ENCODE data around the gene SLC22A12.

Gene SLC22A12

DNA sequence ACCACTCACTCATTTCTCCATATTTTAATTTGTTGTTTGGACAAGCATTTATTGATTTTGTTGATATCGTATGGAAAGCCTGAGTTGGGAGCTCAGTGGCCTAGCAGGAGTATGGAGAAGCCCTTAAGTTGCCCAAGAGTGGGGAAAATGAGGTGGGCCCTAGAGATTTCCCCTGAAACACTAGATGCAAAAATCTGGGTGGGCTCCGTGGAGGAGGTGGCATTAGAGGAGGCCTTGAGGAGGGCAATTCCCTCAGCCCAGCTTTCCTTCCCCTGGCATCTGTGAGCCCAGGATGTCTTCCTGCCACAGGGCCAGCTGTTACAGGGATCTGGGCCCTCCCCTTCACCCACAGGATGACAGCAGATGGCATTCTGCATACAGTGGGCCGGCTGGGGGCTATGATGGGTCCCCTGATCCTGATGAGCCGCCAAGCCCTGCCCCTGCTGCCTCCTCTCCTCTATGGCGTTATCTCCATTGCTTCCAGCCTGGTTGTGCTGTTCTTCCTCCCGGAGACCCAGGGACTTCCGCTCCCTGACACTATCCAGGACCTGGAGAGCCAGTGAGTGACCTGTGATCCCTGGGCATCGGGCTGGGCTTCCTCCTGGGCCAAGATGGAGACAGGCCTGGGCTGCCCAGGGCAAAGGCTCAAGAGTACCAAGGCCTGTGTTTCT, 21.6 kb upstream of the SLC22A12 start:
- Histone ChIP-seq H3K4me3 (ENCODE audit: insufficient read depth in 1 of 2, low read depth in 1 of 2, low read length in 2 of 2) (no peak overlapping the region), H2AFZ (ENCODE audit: low read depth, low read length) (no peak overlapping the region), H3K27ac (ENCODE audit: low read length, poor library complexity, severe bottlenecking) (no peak overlapping the region), H3K4me1 (ENCODE audit: control insufficient read depth, insufficient read depth, low read depth, low read length) (peaks cover 3% of the 10 kb centered on the region), H3K14ac (ENCODE audit: low read length in 2 of 2) (no peak overlapping the region), H4K8ac (ENCODE audit: low read length) (no peak overlapping the region), H2BK12ac (ENCODE audit: low read length in 2 of 2) (no peak overlapping the region), H3K18ac (ENCODE audit: low read depth in 1 of 2, low read length in 2 of 2) (no peak overlapping the region), H3K79me1 (replicated peaks; ENCODE audit: low read length, poor library complexity, severe bottlenecking) (no peaks in the 10 kb centered on the region), H3K23ac (ENCODE audit: low read length in 2 of 2) (no peak overlapping the region), H3K9me3 (ENCODE audit: control insufficient read depth, low read length) (no peaks in the 10 kb centered on the region), H2BK15ac (ENCODE audit: low read depth, poor library complexity, severe bottlenecking) (no peak overlapping the region), H3K36me3 (ENCODE audit: control insufficient read depth in 1 of 2, insufficient read depth in 2 of 2, low read depth in 1 of 2, low read length in 2 of 2) (no peaks in the 10 kb centered on the region), H2BK120ac (ENCODE audit: low read depth, low read length) (no peak overlapping the region), H2AK5ac (ENCODE audit: low read length, severe bottlenecking) (no peak overlapping the region), H2BK5ac (ENCODE audit: low read depth, low read length, poor library complexity, severe bottlenecking) (no peak overlapping the region), H3K9ac (ENCODE audit: low read length) (no peak overlapping the region), H4K91ac (ENCODE audit: low read length) (no peak overlapping the region), H3K4me2 (ENCODE audit: low read length, poor library complexity, severe bottlenecking) (no peak overlapping the region), H3K4ac (ENCODE audit: low read depth in 1 of 2, low read length in 2 of 2) (no peak overlapping the region), H3K27me3 (ENCODE audit: control insufficient read depth in 1 of 2, insufficient read depth in 1 of 2, low read length in 2 of 2) (peaks cover 12 to 17% of the 10 kb centered on the region in 2 experiments)
- DNase-seq, result no peak
- WGBS, result 87% methylated on average over 8 of the region's 8 CpGs

DNA sequence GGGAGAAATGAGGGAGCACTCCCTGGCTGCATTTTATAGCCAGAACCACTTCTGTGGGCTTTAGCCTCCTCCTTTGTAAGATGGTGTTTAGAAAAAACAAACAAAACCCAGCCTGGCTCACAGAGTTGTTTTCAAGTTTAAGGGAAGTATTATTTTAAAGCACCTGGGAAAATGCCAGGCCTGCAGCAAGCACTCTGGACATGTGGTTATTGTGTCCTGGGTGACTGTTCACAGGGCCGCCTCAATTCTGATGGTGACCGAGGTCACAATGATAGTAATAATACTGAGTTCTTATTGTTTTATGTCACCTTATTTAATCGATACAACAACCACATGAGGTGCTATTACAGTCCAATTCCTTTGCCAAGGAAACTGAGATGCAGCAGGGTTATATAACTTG, 20.7 kb upstream of the SLC22A12 start:
- H3K9me3 ChIP-seq (ENCODE audit: control insufficient read depth, low read length), result no peaks in the 10 kb centered on the region
- no peak overlapping the region for H2BK120ac ChIP-seq (ENCODE audit: low read depth, low read length)
- peaks cover 3% of the 10 kb centered on the region for H3K4me1 ChIP-seq (ENCODE audit: control insufficient read depth, insufficient read depth, low read depth, low read length)
- no peak overlapping the region for H3K9ac ChIP-seq (ENCODE audit: low read length)
- no peak for DNase-seq
- H3K4me2 ChIP-seq (ENCODE audit: low read length, poor library complexity, severe bottlenecking), result no peak overlapping the region
- H2AK5ac ChIP-seq (ENCODE audit: low read length, severe bottlenecking), result no peak overlapping the region
- H2BK15ac ChIP-seq (ENCODE audit: low read depth, poor library complexity, severe bottlenecking), result no peak overlapping the region
- no peak overlapping the region for H3K18ac ChIP-seq (ENCODE audit: low read depth in 1 of 2, low read length in 2 of 2)
- H2BK12ac ChIP-seq (ENCODE audit: low read length in 2 of 2), result no peak overlapping the region
- H3K14ac ChIP-seq (ENCODE audit: low read length in 2 of 2), result no peak overlapping the region
- 81% methylated on average over 2 of the region's 3 CpGs for WGBS
- H3K27me3 ChIP-seq (ENCODE audit: control insufficient read depth in 1 of 2, insufficient read depth in 1 of 2, low read length in 2 of 2), result peaks cover 12 to 13% of the 10 kb centered on the region in 2 experiments
- no peaks in the 10 kb centered on the region for H3K79me1 ChIP-seq (replicated peaks; ENCODE audit: low read length, poor library complexity, severe bottlenecking)
- no peak overlapping the region for H2AFZ ChIP-seq (ENCODE audit: low read depth, low read length)
- H3K4me3 ChIP-seq (ENCODE audit: insufficient read depth in 1 of 2, low read depth in 1 of 2, low read length in 2 of 2), result no peak overlapping the region
- H2BK5ac ChIP-seq (ENCODE audit: low read depth, low read length, poor library complexity, severe bottlenecking), result no peak overlapping the region
- H4K8ac ChIP-seq (ENCODE audit: low read length), result no peak overlapping the region
- no peak overlapping the region for H3K4ac ChIP-seq (ENCODE audit: low read depth in 1 of 2, low read length in 2 of 2)
- no peak overlapping the region for H3K23ac ChIP-seq (ENCODE audit: low read length in 2 of 2)
- H4K91ac ChIP-seq (ENCODE audit: low read length), result no peak overlapping the region
- H3K27ac ChIP-seq (ENCODE audit: low read length, poor library complexity, severe bottlenecking), result no peak overlapping the region
- H3K36me3 ChIP-seq (ENCODE audit: control insufficient read depth in 1 of 2, insufficient read depth in 2 of 2, low read depth in 1 of 2, low read length in 2 of 2), result no peaks in the 10 kb centered on the region

DNA sequence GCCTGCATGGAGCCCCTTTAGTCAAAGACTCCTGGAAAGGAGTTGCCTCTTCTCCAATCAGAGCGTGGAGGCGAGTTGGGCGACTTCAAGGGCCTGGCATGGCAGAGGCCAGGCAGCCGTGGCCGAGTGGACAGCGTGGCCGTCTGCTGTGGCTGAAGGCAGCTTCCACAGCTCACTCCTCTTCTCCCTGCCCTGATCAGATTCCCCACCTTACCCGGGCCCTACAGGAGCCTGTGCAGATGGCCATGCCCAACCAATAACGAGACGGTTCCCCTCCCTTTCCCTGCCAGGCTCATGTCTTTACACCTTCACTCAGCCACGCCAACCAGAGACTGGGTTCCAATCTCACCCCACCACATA, 20.0 kb upstream of the SLC22A12 start:
- peaks cover 3% of the 10 kb centered on the region for H3K4me1 ChIP-seq (ENCODE audit: control insufficient read depth, insufficient read depth, low read depth, low read length)
- no peak overlapping the region for H3K4me2 ChIP-seq (ENCODE audit: low read length, poor library complexity, severe bottlenecking)
- no peak overlapping the region for H2AFZ ChIP-seq (ENCODE audit: low read depth, low read length)
- no peak for DNase-seq
- H3K79me1 ChIP-seq (replicated peaks; ENCODE audit: low read length, poor library complexity, severe bottlenecking), result no peaks in the 10 kb centered on the region
- no peak overlapping the region for H4K91ac ChIP-seq (ENCODE audit: low read length)
- peaks cover 12 to 17% of the 10 kb centered on the region in 2 experiments for H3K27me3 ChIP-seq (ENCODE audit: control insufficient read depth in 1 of 2, insufficient read depth in 1 of 2, low read length in 2 of 2)
- no peak overlapping the region for H3K9ac ChIP-seq (ENCODE audit: low read length)
- H3K4ac ChIP-seq (ENCODE audit: low read depth in 1 of 2, low read length in 2 of 2), result no peak overlapping the region
- no peak overlapping the region for H2BK5ac ChIP-seq (ENCODE audit: low read depth, low read length, poor library complexity, severe bottlenecking)
- no peaks in the 10 kb centered on the region for H3K36me3 ChIP-seq (ENCODE audit: control insufficient read depth in 1 of 2, insufficient read depth in 2 of 2, low read depth in 1 of 2, low read length in 2 of 2)
- no peak overlapping the region for H3K14ac ChIP-seq (ENCODE audit: low read length in 2 of 2)
- H3K18ac ChIP-seq (ENCODE audit: low read depth in 1 of 2, low read length in 2 of 2), result no peak overlapping the region
- no peak overlapping the region for H3K23ac ChIP-seq (ENCODE audit: low read length in 2 of 2)
- H3K4me3 ChIP-seq (ENCODE audit: insufficient read depth in 1 of 2, low read depth in 1 of 2, low read length in 2 of 2), result no peak overlapping the region
- no peak overlapping the region for H4K8ac ChIP-seq (ENCODE audit: low read length)
- no peak overlapping the region for H2BK120ac ChIP-seq (ENCODE audit: low read depth, low read length)
- no peak overlapping the region for H2BK12ac ChIP-seq (ENCODE audit: low read length in 2 of 2)
- H3K9me3 ChIP-seq (ENCODE audit: control insufficient read depth, low read length), result no peaks in the 10 kb centered on the region
- no peak overlapping the region for H2BK15ac ChIP-seq (ENCODE audit: low read depth, poor library complexity, severe bottlenecking)
- no peak overlapping the region for H3K27ac ChIP-seq (ENCODE audit: low read length, poor library complexity, severe bottlenecking)
- 94% methylated on average over 11 of the region's 11 CpGs for WGBS
- H2AK5ac ChIP-seq (ENCODE audit: low read length, severe bottlenecking), result no peak overlapping the region

DNA sequence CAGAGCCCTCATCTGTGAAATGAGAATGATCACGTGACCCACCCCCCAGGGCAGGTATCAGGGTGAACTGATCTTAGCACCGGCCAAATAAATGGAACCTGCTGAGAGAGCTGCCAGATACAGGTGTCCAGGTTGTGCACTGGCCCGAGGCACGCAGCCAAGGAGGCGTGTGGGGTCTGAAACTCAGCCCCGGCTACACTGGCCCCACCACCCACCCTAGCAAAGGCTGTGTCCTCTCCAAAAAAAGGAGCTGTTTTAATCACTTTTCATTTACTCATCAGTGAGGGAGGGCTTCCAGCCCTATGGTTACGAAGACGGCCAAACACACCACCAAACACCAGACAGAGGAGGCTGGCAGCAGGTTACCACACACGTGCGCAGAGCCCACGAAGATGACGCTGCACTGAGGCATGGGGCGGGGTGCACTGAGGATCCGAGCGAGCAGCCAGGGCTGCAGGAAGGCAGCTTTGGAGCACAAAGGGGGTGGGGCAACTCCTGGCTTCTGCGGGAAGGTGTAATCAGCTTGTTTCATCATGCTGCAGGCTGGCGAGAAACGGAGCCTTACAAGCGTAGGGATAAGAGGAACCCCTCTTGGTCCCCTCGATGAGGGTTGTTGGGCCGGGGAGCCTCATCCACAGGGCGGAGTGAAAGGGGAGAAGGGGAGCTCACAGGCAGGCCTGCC, 19.5 kb upstream of the SLC22A12 start:
- peaks cover 3% of the 10 kb centered on the region for H3K4me1 ChIP-seq (ENCODE audit: control insufficient read depth, insufficient read depth, low read depth, low read length)
- no peak overlapping the region for H4K8ac ChIP-seq (ENCODE audit: low read length)
- no peak overlapping the region for H3K9ac ChIP-seq (ENCODE audit: low read length)
- H3K4ac ChIP-seq (ENCODE audit: low read depth in 1 of 2, low read length in 2 of 2), result no peak overlapping the region
- H3K79me1 ChIP-seq (replicated peaks; ENCODE audit: low read length, poor library complexity, severe bottlenecking), result no peaks in the 10 kb centered on the region
- no peak overlapping the region for H3K23ac ChIP-seq (ENCODE audit: low read length in 2 of 2)
- no peak overlapping the region for H3K18ac ChIP-seq (ENCODE audit: low read depth in 1 of 2, low read length in 2 of 2)
- no peak overlapping the region for H3K4me2 ChIP-seq (ENCODE audit: low read length, poor library complexity, severe bottlenecking)
- H3K36me3 ChIP-seq (ENCODE audit: control insufficient read depth in 1 of 2, insufficient read depth in 2 of 2, low read depth in 1 of 2, low read length in 2 of 2), result no peaks in the 10 kb centered on the region
- no peak overlapping the region for H3K4me3 ChIP-seq (ENCODE audit: insufficient read depth in 1 of 2, low read depth in 1 of 2, low read length in 2 of 2)
- no peaks in the 10 kb centered on the region for H3K9me3 ChIP-seq (ENCODE audit: control insufficient read depth, low read length)
- no peak overlapping the region for H2BK5ac ChIP-seq (ENCODE audit: low read depth, low read length, poor library complexity, severe bottlenecking)
- peaks cover 16 to 21% of the 10 kb centered on the region in 2 experiments for H3K27me3 ChIP-seq (ENCODE audit: control insufficient read depth in 1 of 2, insufficient read depth in 1 of 2, low read length in 2 of 2)
- no peak overlapping the region for H2BK120ac ChIP-seq (ENCODE audit: low read depth, low read length)
- WGBS, result 68% methylated on average over 22 of the region's 22 CpGs
- H2AK5ac ChIP-seq (ENCODE audit: low read length, severe bottlenecking), result no peak overlapping the region
- H2BK12ac ChIP-seq (ENCODE audit: low read length in 2 of 2), result no peak overlapping the region
- H3K27ac ChIP-seq (ENCODE audit: low read length, poor library complexity, severe bottlenecking), result no peak overlapping the region
- no peak overlapping the region for H2BK15ac ChIP-seq (ENCODE audit: low read depth, poor library complexity, severe bottlenecking)
- no peak overlapping the region for H4K91ac ChIP-seq (ENCODE audit: low read length)
- no peak overlapping the region for H2AFZ ChIP-seq (ENCODE audit: low read depth, low read length)
- no peak for DNase-seq
- peak overlapping the region in 1 of 2 experiments; percentile 62 for H3K14ac ChIP-seq (ENCODE audit: low read length in 2 of 2)
